ENCODE results near the gene KCNJ9. TPM values are rescaled to one million over a fixed set of nuclear protein-coding genes. Genes with fewer than 3 reads are reported as not detected.
"Not testable (repeated sequence)": the region's sequence is repeated elsewhere in the genome, so short reads cannot be mapped to it uniquely, and the experiment has no call there.

KCNJ9 gene
- total and polyA plus RNA-seq, 4 donors = not detected

DNA sequence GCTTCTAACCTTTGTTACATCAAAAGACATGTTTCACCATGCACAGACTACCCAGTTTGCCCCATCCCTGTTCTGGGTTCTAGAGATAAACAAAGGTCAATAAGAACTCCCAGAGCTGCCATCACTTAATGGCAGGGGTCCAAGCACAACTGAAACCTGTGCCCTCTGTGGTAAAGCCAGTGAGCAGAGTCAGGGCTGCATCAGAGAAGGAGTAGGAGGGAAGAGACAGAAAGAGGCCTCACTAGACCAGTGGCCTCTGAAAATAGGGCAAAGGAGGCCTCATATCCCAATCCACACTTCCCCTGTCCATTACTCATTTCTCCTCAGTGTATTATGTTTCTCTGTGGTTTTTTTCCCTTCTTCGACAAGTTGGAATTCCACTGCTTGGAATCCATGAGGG, 44.4 kb downstream of the KCNJ9 start:
- Histone ChIP-seq H3K36me3 (ENCODE audit: control insufficient read depth in 4 of 4, insufficient read depth in 3 of 4, low read depth in 1 of 4, low read length in 3 of 4) (no peaks in the 10 kb centered on the region), H3K9me3 (ENCODE audit: control insufficient read depth in 4 of 4, low read length in 3 of 4) (no peaks in the 10 kb centered on the region), H3K27me3 (ENCODE audit: control insufficient read depth in 4 of 4, insufficient read depth in 4 of 4, low read length in 3 of 4) (no peaks in the 10 kb centered on the region), H3K27ac (ENCODE audit: low read depth in 1 of 2, low read length in 2 of 2) (no peak overlapping the region), H3K4me3 (ENCODE audit: low read depth in 1 of 3, low read length in 3 of 3) (no peak overlapping the region), H3K9ac (ENCODE audit: low read depth in 1 of 2, low read length in 2 of 2) (no peak overlapping the region), H3K4me1 (ENCODE audit: control insufficient read depth in 4 of 4, insufficient read depth in 4 of 4, low read length in 3 of 4) (no peaks in the 10 kb centered on the region)
- WGBS = 88% methylated on average over 1 of the region's 1 CpG
- TF ChIP-seq, protein P1, sequence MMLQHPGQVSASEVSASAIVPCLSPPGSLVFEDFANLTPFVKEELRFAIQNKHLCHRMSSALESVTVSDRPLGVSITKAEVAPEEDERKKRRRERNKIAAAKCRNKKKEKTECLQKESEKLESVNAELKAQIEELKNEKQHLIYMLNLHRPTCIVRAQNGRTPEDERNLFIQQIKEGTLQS (IDR thresholded peaks at IDR 0.05) = no peak
- no peak for TF ChIP-seq NR2F2 (IDR thresholded peaks at IDR 0.05)
- no peak for TF ChIP-seq RXRA (IDR thresholded peaks at IDR 0.05)
- no peak for TF ChIP-seq JUND (IDR thresholded peaks at IDR 0.05)
- no peak for TF ChIP-seq YY1 (IDR thresholded peaks at IDR 0.05)
- TF ChIP-seq, protein P2, sequence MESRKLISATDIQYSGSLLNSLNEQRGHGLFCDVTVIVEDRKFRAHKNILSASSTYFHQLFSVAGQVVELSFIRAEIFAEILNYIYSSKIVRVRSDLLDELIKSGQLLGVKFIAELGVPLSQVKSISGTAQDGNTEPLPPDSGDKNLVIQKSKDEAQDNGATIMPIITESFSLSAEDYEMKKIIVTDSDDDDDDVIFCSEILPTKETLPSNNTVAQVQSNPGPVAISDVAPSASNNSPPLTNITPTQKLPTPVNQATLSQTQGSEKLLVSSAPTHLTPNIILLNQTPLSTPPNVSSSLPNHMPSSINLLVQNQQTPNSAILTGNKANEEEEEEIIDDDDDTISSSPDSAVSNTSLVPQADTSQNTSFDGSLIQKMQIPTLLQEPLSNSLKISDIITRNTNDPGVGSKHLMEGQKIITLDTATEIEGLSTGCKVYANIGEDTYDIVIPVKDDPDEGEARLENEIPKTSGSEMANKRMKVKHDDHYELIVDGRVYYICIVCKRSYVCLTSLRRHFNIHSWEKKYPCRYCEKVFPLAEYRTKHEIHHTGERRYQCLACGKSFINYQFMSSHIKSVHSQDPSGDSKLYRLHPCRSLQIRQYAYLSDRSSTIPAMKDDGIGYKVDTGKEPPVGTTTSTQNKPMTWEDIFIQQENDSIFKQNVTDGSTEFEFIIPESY (IDR thresholded peaks at IDR 0.05) = no peak
- TF ChIP-seq, protein P3, sequence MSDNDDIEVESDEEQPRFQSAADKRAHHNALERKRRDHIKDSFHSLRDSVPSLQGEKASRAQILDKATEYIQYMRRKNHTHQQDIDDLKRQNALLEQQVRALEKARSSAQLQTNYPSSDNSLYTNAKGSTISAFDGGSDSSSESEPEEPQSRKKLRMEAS (IDR thresholded peaks at IDR 0.05) = no peak
- DNase-seq (ENCODE audit: low spot score) = no peak

DNA sequence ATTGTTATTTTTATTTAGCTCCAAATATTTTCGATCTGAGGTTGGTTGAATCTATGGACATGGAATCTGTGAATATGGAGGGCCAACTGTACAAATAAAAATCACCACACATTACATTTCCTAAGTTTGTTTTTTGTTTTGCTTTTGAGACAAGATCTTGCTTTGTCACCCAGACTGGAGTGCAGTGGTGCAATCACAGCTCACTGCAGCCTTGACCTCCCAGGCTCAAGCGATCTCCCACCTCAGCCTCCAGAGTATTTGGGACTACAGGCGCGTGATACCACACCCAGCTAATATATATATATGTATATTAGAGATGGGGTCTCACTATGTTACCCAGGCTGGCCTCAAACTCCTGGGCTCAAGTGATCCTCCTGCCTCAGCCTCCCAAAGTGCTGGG, 45.0 kb downstream of the KCNJ9 start:
- WGBS = 71% methylated on average over 4 of the region's 4 CpGs

DNA sequence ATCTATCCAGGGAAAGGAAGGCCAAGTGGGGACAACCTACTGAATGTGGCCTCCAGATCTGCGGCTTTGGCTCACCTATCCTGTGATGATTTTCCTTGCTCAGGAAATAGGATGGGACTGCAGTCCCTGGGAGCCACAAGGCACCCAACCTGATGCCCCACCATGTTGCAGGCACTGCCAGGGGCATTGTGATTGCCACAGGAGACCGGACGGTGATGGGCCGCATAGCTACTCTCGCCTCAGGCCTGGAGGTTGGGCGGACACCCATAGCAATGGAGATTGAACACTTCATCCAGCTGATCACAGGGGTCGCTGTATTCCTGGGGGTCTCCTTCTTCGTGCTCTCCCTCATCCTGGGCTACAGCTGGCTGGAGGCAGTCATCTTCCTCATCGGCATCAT, 46.0 kb downstream of the KCNJ9 start:
- Histone ChIP-seq H3K9me3 (ENCODE audit: control insufficient read depth in 4 of 4, low read length in 3 of 4) (no peaks in the 10 kb centered on the region), H3K9ac (ENCODE audit: low read depth in 1 of 2, low read length in 2 of 2) (no peak overlapping the region), H3K4me1 (ENCODE audit: control insufficient read depth in 4 of 4, insufficient read depth in 4 of 4, low read length in 3 of 4) (peaks cover 0 to 3% (median 0%) of the 10 kb centered on the region in 4 donors), H3K4me3 (ENCODE audit: low read depth in 1 of 3, low read length in 3 of 3) (no peak overlapping the region), H3K27me3 (ENCODE audit: control insufficient read depth in 4 of 4, insufficient read depth in 4 of 4, low read length in 3 of 4) (no peaks in the 10 kb centered on the region), H3K36me3 (ENCODE audit: control insufficient read depth in 4 of 4, insufficient read depth in 3 of 4, low read depth in 1 of 4, low read length in 3 of 4) (no peaks in the 10 kb centered on the region), H3K27ac (ENCODE audit: low read depth in 1 of 2, low read length in 2 of 2) (no peak overlapping the region)
- DNase-seq (ENCODE audit: low spot score) = no peak
- WGBS = 97% methylated on average over 9 of the region's 9 CpGs
- TF ChIP-seq JUND (IDR thresholded peaks at IDR 0.05) (no peak), RXRA (IDR thresholded peaks at IDR 0.05) (no peak), EGR1 (IDR thresholded peaks at IDR 0.05; ENCODE audit: low read depth in 2 of 2) (no peak), HNF4G (IDR thresholded peaks at IDR 0.05) (no peak), NR2F2 (IDR thresholded peaks at IDR 0.05) (no peak), YY1 (IDR thresholded peaks at IDR 0.05) (no peak), FOXA1 (IDR thresholded peaks at IDR 0.05) (no peak), TAF1 (conservative IDR thresholded peaks at IDR 0.05) (no peak), HNF4A (conservative IDR thresholded peaks at IDR 0.05) (no peak), GABPA (IDR thresholded peaks at IDR 0.05 in 1 of 2, conservative IDR thresholded peaks at IDR 0.05 in 1 of 2) (no peak), FOXA2 (IDR thresholded peaks at IDR 0.05) (no peak)
- TF ChIP-seq, protein P1 (IDR thresholded peaks at IDR 0.05) = no peak
- TF ChIP-seq, protein P3 (IDR thresholded peaks at IDR 0.05) = no peak
- TF ChIP-seq, protein P2 (IDR thresholded peaks at IDR 0.05) = no peak
- TF ChIP-seq, protein P4, sequence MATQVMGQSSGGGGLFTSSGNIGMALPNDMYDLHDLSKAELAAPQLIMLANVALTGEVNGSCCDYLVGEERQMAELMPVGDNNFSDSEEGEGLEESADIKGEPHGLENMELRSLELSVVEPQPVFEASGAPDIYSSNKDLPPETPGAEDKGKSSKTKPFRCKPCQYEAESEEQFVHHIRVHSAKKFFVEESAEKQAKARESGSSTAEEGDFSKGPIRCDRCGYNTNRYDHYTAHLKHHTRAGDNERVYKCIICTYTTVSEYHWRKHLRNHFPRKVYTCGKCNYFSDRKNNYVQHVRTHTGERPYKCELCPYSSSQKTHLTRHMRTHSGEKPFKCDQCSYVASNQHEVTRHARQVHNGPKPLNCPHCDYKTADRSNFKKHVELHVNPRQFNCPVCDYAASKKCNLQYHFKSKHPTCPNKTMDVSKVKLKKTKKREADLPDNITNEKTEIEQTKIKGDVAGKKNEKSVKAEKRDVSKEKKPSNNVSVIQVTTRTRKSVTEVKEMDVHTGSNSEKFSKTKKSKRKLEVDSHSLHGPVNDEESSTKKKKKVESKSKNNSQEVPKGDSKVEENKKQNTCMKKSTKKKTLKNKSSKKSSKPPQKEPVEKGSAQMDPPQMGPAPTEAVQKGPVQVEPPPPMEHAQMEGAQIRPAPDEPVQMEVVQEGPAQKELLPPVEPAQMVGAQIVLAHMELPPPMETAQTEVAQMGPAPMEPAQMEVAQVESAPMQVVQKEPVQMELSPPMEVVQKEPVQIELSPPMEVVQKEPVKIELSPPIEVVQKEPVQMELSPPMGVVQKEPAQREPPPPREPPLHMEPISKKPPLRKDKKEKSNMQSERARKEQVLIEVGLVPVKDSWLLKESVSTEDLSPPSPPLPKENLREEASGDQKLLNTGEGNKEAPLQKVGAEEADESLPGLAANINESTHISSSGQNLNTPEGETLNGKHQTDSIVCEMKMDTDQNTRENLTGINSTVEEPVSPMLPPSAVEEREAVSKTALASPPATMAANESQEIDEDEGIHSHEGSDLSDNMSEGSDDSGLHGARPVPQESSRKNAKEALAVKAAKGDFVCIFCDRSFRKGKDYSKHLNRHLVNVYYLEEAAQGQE (IDR thresholded peaks at IDR 0.05) = no peak

More for the DNA sequence above, 45.0 kb downstream of the KCNJ9 start:
- not testable (repeated sequence) for H3K4me1 ChIP-seq (ENCODE audit: control insufficient read depth in 4 of 4, insufficient read depth in 4 of 4, low read length in 3 of 4); H3K4me3 ChIP-seq (ENCODE audit: low read depth in 1 of 3, low read length in 3 of 3); H3K9me3 ChIP-seq (ENCODE audit: control insufficient read depth in 4 of 4, low read length in 3 of 4); H3K27me3 ChIP-seq (ENCODE audit: control insufficient read depth in 4 of 4, insufficient read depth in 4 of 4, low read length in 3 of 4); H3K27ac ChIP-seq (ENCODE audit: low read depth in 1 of 2, low read length in 2 of 2); H3K9ac ChIP-seq (ENCODE audit: low read depth in 1 of 2, low read length in 2 of 2); H3K36me3 ChIP-seq (ENCODE audit: control insufficient read depth in 4 of 4, insufficient read depth in 3 of 4, low read depth in 1 of 4, low read length in 3 of 4); DNase-seq (ENCODE audit: low spot score)

Measured in liver (tissue), 9 donors.